DMS 273 (cell line): ENCODE measurements around the gene TMCC1.

Experiments used
- DNase-seq: peaks from one replicate; lab custom pipeline; 2025; ENCODE audit not compliant: unreplicated experiment; lab: John Stamatoyannopoulos, UW

The TMCC1 gene

DNA sequence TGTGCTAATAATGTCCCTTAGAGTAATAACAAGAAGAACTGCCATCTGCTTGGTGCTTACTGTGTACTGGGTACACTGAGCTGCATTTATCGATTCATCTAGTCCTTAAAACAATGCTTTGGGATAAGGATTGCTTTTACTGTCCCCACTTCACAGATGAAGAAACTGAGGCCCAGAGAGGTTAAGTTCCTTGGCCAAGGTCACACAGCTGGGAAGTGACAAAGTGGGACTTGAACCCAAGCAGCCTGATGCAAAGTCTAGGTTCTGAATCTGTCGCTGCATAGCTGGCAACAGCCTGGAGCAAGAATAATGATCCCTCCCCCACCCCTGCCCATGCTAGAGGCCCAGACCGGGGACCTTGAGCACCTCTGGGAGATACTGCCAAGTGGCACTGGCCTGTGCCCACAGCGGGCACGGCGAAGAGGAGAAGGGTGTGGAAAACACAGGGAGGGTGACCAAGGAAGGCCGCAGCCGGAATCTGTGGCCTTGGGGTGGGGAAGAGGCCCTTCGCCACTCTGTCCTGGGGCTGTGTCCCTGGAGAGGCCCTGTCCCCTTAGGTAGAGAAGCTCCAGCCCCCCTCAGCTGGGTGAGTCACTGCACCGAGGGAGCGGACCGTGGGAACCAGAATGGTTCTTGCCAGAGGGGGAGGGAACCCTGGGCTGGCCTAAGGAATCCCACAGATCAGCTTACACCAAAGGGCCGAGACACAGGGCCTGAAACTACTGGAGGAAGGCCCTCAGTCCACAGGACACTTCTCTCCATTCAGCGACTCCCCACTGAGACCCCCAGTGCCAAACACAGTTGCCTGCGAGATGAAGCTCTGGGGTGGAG, 290.6 kb downstream of the TMCC1 start:
- DNase-seq = peak; percentile 69

DNA sequence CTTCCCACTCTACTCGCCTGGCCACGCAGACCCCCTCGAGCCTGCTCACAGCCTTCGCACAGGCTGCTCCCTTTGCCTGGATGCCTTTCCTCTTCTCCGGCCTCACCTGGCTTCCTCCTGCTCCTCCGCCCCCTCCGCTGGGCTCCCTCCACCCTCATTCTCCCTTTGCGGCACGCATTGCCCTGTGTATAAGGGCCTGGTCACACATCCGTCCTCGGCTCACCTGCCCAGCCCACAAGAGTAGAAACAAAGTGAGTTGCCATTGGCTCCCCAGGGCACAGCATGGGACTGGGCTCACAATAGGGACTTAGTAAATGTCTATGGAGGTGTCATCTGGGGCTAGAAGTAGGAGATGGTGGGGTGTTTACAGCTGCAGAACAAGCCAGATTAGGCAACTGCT, 291.2 kb downstream of the TMCC1 start:
- no peak for DNase-seq

DNA sequence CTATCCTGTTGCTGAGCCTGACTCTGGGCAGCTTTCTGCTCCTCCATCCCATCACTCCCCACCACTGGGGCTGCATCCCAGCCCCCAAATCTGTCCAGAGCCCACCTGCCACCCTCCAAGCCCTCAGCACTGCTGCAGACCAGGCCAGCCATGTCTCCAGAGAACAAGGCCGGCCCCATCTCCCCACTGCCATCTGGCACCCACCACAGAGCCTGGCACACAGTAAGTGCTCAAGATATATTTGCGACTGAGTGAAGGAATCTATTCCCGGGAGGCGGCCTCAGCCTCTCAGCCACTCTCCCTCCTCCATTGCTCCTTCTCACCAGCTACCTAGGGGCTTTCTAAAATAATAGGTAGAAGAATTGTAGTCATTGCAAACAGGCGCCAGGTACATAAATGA, 291.8 kb downstream of the TMCC1 start:
- peak; percentile 47 for DNase-seq

DNA sequence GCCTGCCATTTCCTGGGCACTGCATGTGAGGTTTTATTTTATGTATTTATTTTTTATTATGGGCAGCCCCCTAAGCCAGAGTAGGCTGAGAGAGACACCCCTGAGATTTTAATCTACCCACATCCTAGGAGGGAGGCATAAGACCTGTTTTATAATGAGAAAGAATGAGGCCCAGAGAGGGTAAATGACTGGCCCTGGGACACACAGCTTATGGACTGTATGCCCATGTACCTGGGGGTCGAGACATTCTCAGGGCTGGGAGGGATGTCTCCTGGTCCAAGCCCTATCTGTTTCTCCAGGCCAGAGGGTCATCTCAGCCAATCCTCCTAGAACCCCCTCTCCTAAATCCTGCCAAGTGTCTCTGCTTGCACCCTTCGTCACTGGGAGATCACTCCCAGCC, 293.2 kb downstream of the TMCC1 start:
- no peak for DNase-seq

- DNase-seq = peak; percentile 52
Measured at GRCh38 chr3:129599607-129600006, 293.9 kb downstream of the TMCC1 start.

DNA sequence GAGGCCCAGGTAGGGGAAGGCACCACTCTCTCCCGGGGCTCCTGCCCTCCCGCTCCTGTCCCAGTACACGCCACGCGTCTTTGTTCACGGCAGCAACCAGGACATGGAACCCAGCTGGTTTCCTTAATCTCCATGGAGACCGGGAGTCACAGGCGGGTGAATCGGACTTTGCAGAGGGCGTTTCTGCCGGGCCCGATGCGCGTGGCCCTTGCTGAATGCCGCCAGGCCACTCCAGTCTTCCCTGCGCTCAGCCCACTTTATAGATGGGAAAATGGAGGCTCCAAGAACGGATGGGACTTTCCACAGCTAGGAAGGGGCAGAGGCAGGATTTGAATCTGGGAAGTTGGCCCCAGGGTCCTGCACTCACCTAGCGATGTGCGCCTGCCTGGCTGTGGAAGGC, 294.4 kb downstream of the TMCC1 start:
- no peak for DNase-seq

DNA sequence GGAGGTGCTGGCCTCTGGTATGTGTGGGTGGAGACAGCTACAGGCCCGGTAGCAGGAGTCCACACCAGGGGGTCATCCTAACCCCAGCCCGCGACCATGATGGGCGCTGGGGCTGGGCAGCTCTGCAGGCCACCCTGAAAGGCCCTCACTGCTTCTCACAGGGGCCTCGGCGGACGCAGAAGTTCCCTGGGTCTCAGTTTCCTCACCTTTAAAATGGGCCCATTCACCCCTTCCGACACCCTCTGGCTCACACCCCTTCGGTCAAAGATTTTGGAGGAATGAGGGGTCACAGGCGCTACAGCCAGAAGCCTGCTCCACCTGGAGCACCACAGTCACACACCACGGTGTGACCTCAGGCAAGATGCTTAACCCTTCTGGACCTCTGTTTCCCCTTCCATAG, 295.0 kb downstream of the TMCC1 start:
- no peak for DNase-seq

DNA sequence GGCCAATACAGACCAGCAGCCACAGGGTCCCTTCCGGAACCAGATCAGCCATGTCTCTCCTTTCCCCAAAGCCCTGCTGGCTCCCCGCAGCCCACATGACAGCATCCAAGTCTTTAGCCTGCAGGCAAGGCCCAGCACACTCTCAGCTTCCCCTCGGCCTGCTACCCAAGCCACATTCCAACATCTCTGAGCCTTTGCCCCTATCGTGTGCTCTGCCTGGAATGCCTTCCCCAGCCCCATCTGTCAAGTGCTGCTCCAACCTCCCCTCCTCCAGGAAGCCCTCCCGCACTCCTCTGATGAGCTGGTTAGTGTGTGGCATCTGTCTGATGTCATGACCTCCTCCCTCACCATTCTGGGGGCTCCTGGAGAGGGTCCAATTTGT, 295.5 kb downstream of the TMCC1 start:
- peak; percentile 80 for DNase-seq
